ENCODE measurements around the gene MTHFSD. TPM values are rescaled to one million over a fixed set of nuclear protein-coding genes. Genes with fewer than 3 reads are reported as not detected.

The MTHFSD gene
- polyA plus RNA-seq, 1 of the 3 experiments (the other 2 are of a cell fraction): 15.6 TPM

GRCh38 chr16:86536621-86537020 is 18.4 kb downstream of the MTHFSD start:
- Histone ChIP-seq H3K9me3 (no peaks in the 10 kb centered on the region), H4K20me1 (ENCODE audit: insufficient read depth) (no peaks in the 10 kb centered on the region), H3K79me2 (ENCODE audit: insufficient read depth) (no peaks in the 10 kb centered on the region), H3K9ac (no peak overlapping the region), H3K4me2 (no peak overlapping the region), H3K9me2 (no peaks in the 10 kb centered on the region), H3K4me3 (ENCODE audit: low read depth in 2 of 2, low read length in 1 of 2) (no peak overlapping the region), H3K27ac (ENCODE audit: low read depth in 2 of 2, low read length in 1 of 2) (no peak overlapping the region), H3K36me3 (replicated peaks in 1 of 2; ENCODE audit: control insufficient read depth in 1 of 2, insufficient read depth in 2 of 2, low read length in 1 of 2) (peaks cover 20 to 48% of the 10 kb centered on the region in 2 experiments), H2AFZ (ENCODE audit: low read depth) (no peak overlapping the region), H3K4me1 (ENCODE audit: control insufficient read depth in 1 of 2, insufficient read depth in 2 of 2, low read depth in 1 of 2, low read length in 1 of 2) (no peaks in the 10 kb centered on the region), H3K27me3 (ENCODE audit: insufficient read depth) (no peaks in the 10 kb centered on the region), H3F3A (replicated peaks; ENCODE audit: insufficient read depth) (no peaks in the 10 kb centered on the region)
- ChIA-PET POLR2A (no interaction called here), CTCF (interaction anchor here (3.0 kb wide), 1 partner anchor 16 kb away, joined by 13 read pairs; no protein-coding TSS in a partner anchor)
- WGBS (ENCODE audit: low lambda C conversion rate): 98% methylated on average over 16 of the region's 17 CpGs
- TF ChIP-seq EP300 (IDR thresholded peaks at IDR 0.05; ENCODE audit: borderline replicate concordance in 1 of 2, low read depth in 1 of 2, low read length in 1 of 2) (no peak), MAX (IDR thresholded peaks at IDR 0.05; ENCODE audit: low read depth) (no peak)
- DNase-seq: no peak

DNA sequence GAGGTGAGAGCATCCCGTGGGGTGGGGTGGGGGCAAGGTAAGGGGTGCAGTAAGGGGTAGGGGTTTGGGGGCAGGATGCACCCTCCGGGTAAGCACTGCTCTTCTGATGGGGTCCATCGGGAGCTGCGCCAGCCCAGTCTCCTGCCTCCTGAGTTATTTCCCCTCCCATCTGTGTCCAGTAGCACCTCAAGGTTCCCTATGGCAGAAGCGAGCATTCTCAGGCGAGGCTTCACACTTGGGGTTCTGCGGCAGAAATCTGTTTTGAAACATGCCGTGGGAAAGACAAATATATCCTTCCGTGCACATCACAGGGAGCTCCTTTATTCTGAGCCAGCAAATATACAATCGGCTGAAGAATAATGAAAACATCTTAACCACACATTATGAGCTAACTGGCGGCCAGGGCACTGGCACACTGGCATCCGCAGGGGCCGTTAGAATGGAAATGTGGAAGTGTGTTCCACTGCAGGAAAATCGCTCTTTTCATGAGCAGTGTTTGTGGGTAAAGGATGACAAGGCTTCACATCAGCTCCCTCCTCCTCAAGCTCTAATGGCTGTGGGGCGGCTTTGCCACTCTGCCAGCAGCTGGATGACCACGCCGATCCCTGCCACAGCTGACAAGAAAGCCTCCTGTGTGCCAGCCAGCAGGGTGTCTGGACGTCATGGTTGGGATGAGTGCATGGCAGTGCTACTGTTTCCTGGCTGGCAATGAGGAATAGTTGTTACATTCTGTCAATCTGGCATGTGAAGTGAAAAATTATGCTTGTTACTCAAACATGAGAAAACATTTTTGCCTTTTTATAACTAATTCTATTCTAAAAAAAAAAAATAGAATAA is 20.0 kb downstream of the MTHFSD start:
- Histone ChIP-seq H3K4me3 (ENCODE audit: low read depth in 2 of 2, low read length in 1 of 2) (no peak overlapping the region), H3K79me2 (ENCODE audit: insufficient read depth) (no peaks in the 10 kb centered on the region), H3K27ac (ENCODE audit: low read depth in 2 of 2, low read length in 1 of 2) (no peak overlapping the region), H4K20me1 (ENCODE audit: insufficient read depth) (no peaks in the 10 kb centered on the region), H2AFZ (ENCODE audit: low read depth) (no peak overlapping the region), H3K9ac (no peak overlapping the region), H3K9me2 (no peaks in the 10 kb centered on the region), H3K4me1 (ENCODE audit: control insufficient read depth in 1 of 2, insufficient read depth in 2 of 2, low read depth in 1 of 2, low read length in 1 of 2) (no peaks in the 10 kb centered on the region), H3K4me2 (no peak overlapping the region), H3K27me3 (ENCODE audit: insufficient read depth) (no peaks in the 10 kb centered on the region), H3F3A (replicated peaks; ENCODE audit: insufficient read depth) (no peaks in the 10 kb centered on the region), H3K9me3 (no peaks in the 10 kb centered on the region), H3K36me3 (replicated peaks in 1 of 2; ENCODE audit: control insufficient read depth in 1 of 2, insufficient read depth in 2 of 2, low read length in 1 of 2) (peaks cover 10 to 36% of the 10 kb centered on the region in 2 experiments)
- DNase-seq: no peak
- WGBS (ENCODE audit: low lambda C conversion rate): 89% methylated on average over 15 of the region's 18 CpGs
- ChIA-PET POLR2A (no interaction called here), CTCF (interaction anchor here (1.1 to 4.4 kb wide), 3 partner anchors 15 to 17 kb away, joined by 7 to 48 read pairs (median 13); no protein-coding TSS in a partner anchor)
- TF ChIP-seq NFIC (IDR thresholded peaks at IDR 0.05; ENCODE audit: borderline replicate concordance): no peak
- TF ChIP-seq POLR2AphosphoS5 (IDR thresholded peaks at IDR 0.05; ENCODE audit: low read depth, low read length): no peak
- no peak for TF ChIP-seq IRF3 (IDR thresholded peaks at IDR 0.05; ENCODE audit: low read depth, low read length)
- TF ChIP-seq RXRA (IDR thresholded peaks at IDR 0.05; ENCODE audit: borderline replicate concordance, low read depth): no peak
- no peak for TF ChIP-seq FOSL2 (IDR thresholded peaks at IDR 0.05; ENCODE audit: borderline replicate concordance, low read depth)
- no peak for TF ChIP-seq PBX3 (IDR thresholded peaks at IDR 0.05)
- no peak for TF ChIP-seq REST (IDR thresholded peaks at IDR 0.05; ENCODE audit: low read depth, low read length)
- no peak for TF ChIP-seq MXI1 (IDR thresholded peaks at IDR 0.05; ENCODE audit: low read depth, low read length)
- no peak for TF ChIP-seq GABPA (IDR thresholded peaks at IDR 0.05; ENCODE audit: low read depth)
- TF ChIP-seq ZBTB33 (IDR thresholded peaks at IDR 0.05; ENCODE audit: borderline replicate concordance, low read depth): no peak
- no peak for TF ChIP-seq SMC3 (IDR thresholded peaks at IDR 0.05; ENCODE audit: low read depth, low read length)
